Naive B cell (primary cell): Measurements from ENCODE around the gene KATNIP. TPM values are rescaled to one million over a fixed set of nuclear protein-coding genes. Genes with fewer than 3 reads are reported as not detected.
A peak's percentile ranks its signal among the peaks of the same experiment; 100 is the strongest.

ENCODE experiments used
- ATAC-seq, 2 donors: fragments of 150-1000 bp; cut with Tn5 transposase; 2 replicates each; pipeline ENCODE4 v1.10.0; 2021; ENCODE audit warnings: low read depth in 2 of 2, mild to moderate bottlenecking in 2 of 2, moderate library complexity in 2 of 2
- DNase-seq: peaks from one replicate; pipeline ENCODE4 v3.0.0; 2022
- H3K27ac Mint-ChIP-seq, 6 donors: one replicate each; pipeline ENCODE4 v1.8.0; 2020 to 2022; ENCODE audit warnings: mild to moderate bottlenecking in 6 of 6, mixed read lengths in 6 of 6, moderate library complexity in 5 of 6, inconsistent platforms in 2 of 6
- H3K27me3 Mint-ChIP-seq, 3 donors: one replicate each; pipeline ENCODE4 v1.8.0; 2021 to 2022; ENCODE audit warnings: mixed read lengths in 3 of 3, mild to moderate bottlenecking in 1 of 3
- H3K36me3 Mint-ChIP-seq, 2 donors: one replicate each; pipeline ENCODE4 v1.8.0; 2020 to 2022; ENCODE audit warnings: mixed read lengths in 2 of 2, inconsistent platforms in 1 of 2, mild to moderate bottlenecking in 1 of 2
- H3K4me1 Mint-ChIP-seq, 3 donors: one replicate each; pipeline ENCODE4 v1.8.0; 2020 to 2022; ENCODE audit warnings: mixed read lengths in 3 of 3, inconsistent platforms in 1 of 3, mild to moderate bottlenecking in 1 of 3, moderate library complexity in 1 of 3
- H3K4me3 Mint-ChIP-seq, 8 donors: one replicate each; pipeline ENCODE4 v1.8.0; 2020 to 2022; ENCODE audit warnings: mild to moderate bottlenecking in 8 of 8, mixed read lengths in 8 of 8, moderate library complexity in 8 of 8, inconsistent platforms in 2 of 8
- H3K9me3 Mint-ChIP-seq, 7 donors: one replicate each; pipeline ENCODE4 v1.8.0; 2020 to 2022; ENCODE audit warnings: mixed read lengths in 7 of 7, mild to moderate bottlenecking in 5 of 7, inconsistent platforms in 2 of 7, moderate library complexity in 1 of 7
- polyA plus RNA-seq, 6 donors: library from polyadenylated mRNA; unstranded; fragments of 300-500 nt; fragmentation: Illumina TruSeq; gene quantifications; one replicate each; pipeline ENCODE4 v1.2.3, GENCODE V29; 2021; ENCODE audit warnings: low read depth in 6 of 6

KATNIP gene
- polyA plus RNA-seq, 6 donors from 2014 or later: 2.2 to 13.1 (median 4.6) TPM

DNA sequence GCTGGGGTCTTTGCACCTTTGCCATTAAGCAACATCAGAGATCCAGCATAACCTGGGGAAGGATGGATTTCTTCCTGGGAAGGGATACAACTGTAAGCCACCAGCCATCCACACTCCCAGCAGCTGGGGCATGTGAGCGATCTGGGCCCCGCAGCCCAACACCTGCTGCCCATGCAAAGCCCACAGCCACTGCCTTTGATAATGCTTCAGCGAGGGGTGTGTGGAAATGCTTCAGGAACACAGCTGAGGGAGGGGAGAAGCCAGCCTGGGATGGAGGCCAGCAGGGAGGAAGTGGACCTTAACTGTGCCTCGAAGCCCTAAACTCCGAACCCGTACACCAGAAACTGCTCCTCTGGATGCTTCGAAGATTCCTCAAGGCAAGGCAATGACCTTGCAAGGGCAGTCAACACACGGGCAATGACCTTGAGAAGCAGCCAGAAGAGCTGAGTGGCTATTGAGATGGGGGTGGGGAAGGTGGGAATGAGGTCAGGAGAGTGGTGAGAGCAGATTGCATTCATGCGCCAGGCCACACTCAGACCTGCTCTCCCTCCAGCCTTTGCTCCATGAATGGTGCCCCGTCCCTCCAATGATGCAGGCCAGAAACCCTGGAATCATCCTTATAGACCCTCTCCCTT is 49.1 kb downstream of the KATNIP start:
- H3K27ac Mint-ChIP-seq: no peak overlapping the region
- ATAC-seq (no peak), DNase-seq (no peak)
- no peaks in the 10 kb centered on the region for H3K27me3 Mint-ChIP-seq
- H3K36me3 Mint-ChIP-seq: peaks cover 0 to 5% of the 10 kb centered on the region in 2 donors
- H3K4me3 Mint-ChIP-seq: peak overlapping the region in 1 of 8 donors; percentile 64
- no peaks in the 10 kb centered on the region for H3K9me3 Mint-ChIP-seq
- H3K4me1 Mint-ChIP-seq: peaks cover 0 to 5% (median 0%) of the 10 kb centered on the region in 3 donors

DNA sequence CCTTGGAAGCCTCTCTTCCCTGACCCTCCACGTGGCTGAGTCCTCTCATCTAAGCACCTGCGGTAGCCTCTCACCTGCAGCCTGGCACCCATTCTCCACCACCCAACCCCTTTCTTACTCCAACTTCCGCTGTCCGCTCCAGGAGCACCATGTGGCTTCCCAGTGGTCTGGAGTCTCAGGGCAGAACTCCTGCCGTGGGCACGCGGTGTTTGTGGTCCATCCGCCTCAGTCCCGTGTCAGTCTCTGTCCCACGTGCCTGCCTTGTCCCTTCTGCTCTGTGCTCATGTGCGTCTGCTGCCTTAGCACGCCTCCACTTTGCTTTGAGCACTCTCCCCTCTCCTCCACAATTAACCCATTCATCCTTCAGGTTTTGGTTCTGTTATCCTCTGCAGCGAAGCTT is 49.7 kb downstream of the KATNIP start:
- H3K9me3 Mint-ChIP-seq: no peaks in the 10 kb centered on the region
- H3K4me3 Mint-ChIP-seq: peak overlapping the region in 2 of 8 donors; percentile 16 to 64
- no peaks in the 10 kb centered on the region for H3K27me3 Mint-ChIP-seq
- ATAC-seq (no peak), DNase-seq (no peak)
- H3K27ac Mint-ChIP-seq: no peak overlapping the region
- peaks cover 0 to 5% (median 0%) of the 10 kb centered on the region in 3 donors for H3K4me1 Mint-ChIP-seq
- H3K36me3 Mint-ChIP-seq: peaks cover 0 to 5% of the 10 kb centered on the region in 2 donors

Other genes starting within 250 kb of the KATNIP start
- 1,000 to 10,000 TPM in 1 of 6 donors, 100 to 1,000 TPM in 5; 355 to 1,202 (median 525) TPM for gene IL4R, start 236.2 kb upstream of the KATNIP start, polyA plus RNA-seq
- gene IL21R, start 148.0 kb upstream of the KATNIP start, polyA plus RNA-seq: 100 to 1,000 TPM in 1 of 6 donors, 10 to 100 TPM in 5; 47.9 to 118 (median 74.5) TPM
- gene GTF3C1, start 231 bp upstream of the KATNIP start, polyA plus RNA-seq: 10 to 100 TPM in 5 of 6 donors, 1 to 10 TPM in 1; 5.4 to 21.2 (median 16.2) TPM